Heart right ventricle (tissue), 16 donors: Measurements from ENCODE around the gene FARP1. TPM values are rescaled to one million over a fixed set of nuclear protein-coding genes. Genes with fewer than 3 reads are reported as not detected.
A peak's percentile ranks its signal among the peaks of the same experiment; 100 is the strongest.

Experiments used
- ATAC-seq, 8 donors: fragments of 200-7000 bp; cut with Tn5 transposase; one replicate each; pipeline ENCODE4 v1.9.1; 2020; ENCODE audit warnings: mild to moderate bottlenecking in 8 of 8, moderate library complexity in 8 of 8, moderate number of reproducible peaks in 1 of 8
- DNase-seq, 2 donors: peaks; one replicate each; pipeline ENCODE4 v3.0.0-alpha.2; 2020
- H3K27ac ChIP-seq, 10 donors: fragments of 200-600 bp; sonication (generic) in 2 of 10; one replicate each; pipeline versions ENCODE4 v1.5.0 to v1.8.0; 2020 to 2022; ENCODE audit warnings: mild to moderate bottlenecking in 3 of 10
- H3K27me3 ChIP-seq, 7 donors: fragments of 200-600 bp; one replicate each; pipeline ENCODE4 v1.8.0; 2021 to 2022; ENCODE audit warnings: mild to moderate bottlenecking in 2 of 7
- H3K36me3 ChIP-seq, 9 donors: fragments of 200-600 bp; sonication (generic) in 1 of 9; one replicate each; pipeline versions ENCODE4 v1.5.0 to v1.8.0; 2020 to 2022; ENCODE audit warnings: mild to moderate bottlenecking in 2 of 9
- H3K4me1 ChIP-seq, 9 donors: fragments of 200-600 bp; sonication (generic) in 1 of 9; one replicate each; pipeline versions ENCODE4 v1.5.0 to v1.8.0; 2020 to 2022; ENCODE audit warnings: mild to moderate bottlenecking in 4 of 9
- H3K4me3 ChIP-seq, 10 donors: fragments of 200-600 bp; sonication (generic) in 2 of 10; one replicate each; pipeline versions ENCODE4 v1.5.0 to v1.8.0; 2020 to 2022; ENCODE audit warnings: mild to moderate bottlenecking in 7 of 10, moderate library complexity in 2 of 10
- H3K9me3 ChIP-seq, 11 donors: fragments of 200-600 bp in 10 of 11; sonication (generic) in 2 of 11; one replicate each; pipeline versions ENCODE4 v1.5.0 to v1.8.0; 2013 to 2022; ENCODE audit warnings: mild to moderate bottlenecking in 2 of 11, control low read depth in 1 of 11, moderate library complexity in 1 of 11
- CTCF ChIP-seq, 9 donors: fragments of 200-600 bp; sonication (generic) in 2 of 9; IDR thresholded peaks; one replicate each; pipeline versions ENCODE4 v1.5.0 to v1.8.0; 2021 to 2022; ENCODE audit warnings: antibody characterized with exemption in 9 of 9, mild to moderate bottlenecking in 5 of 9, moderate library complexity in 1 of 9
- WGBS, 2 donors: extraction: QIAGEN DNeasy Blood & Tissue Kit; methylation state at CpG; one replicate each; pipeline ENCODE4 v1.1.7; 2013; ENCODE audit warnings: inconsistent platforms in 1 of 2; 5-methylcytosine and 5-hydroxymethylcytosine counted together
- intact Hi-C, 10 donors: fragments of 100-400 bp; cut with DNase I; formaldehyde crosslinking; loops; one replicate each; pipeline versions ENCODE4 v1.11.1 to v1.14.2; 2022
- polyA plus RNA-seq, 2 donors: library from polyadenylated mRNA; stranded (reverse); fragments of 200-250 nt; gene quantifications; one replicate each; pipeline ENCODE4 v1.2.3, GENCODE V29; 2013
- total RNA-seq, 10 donors: library from RNA; stranded (reverse); fragmentation: NEBNext Ultra II Directional in 3 of 10; extraction: Animal tissue kit (Norgen Biotek cat#: 25700) in 3 of 10; gene quantifications; one replicate each; pipeline versions ENCODE4 v1.2.1 to v1.2.4, GENCODE V29; 2021 to 2023
- donor health status: Arrhythmogenic right ventricular cardiomyopathy.
- donor health status: ischemic (EF 13 %, LVEDD 7.1; RV severe dilation, severe dysfunction).
- donor health status: healthy with polysubstance abuse.
- donor health status: DM: no; HTN: yes; CAD: no.
- donor health status: DM: no; HTN: no; CAD: no.
- donor health status: ischemic (EF 25% LVEDD 6.9; RV normal size, moderate dysfunction).
- donor health status: ischemic (EF 25% LVEDD 5.7; RV mildly dilated, moderate dysfunction).
- donor health status: healthy.
- donor health status: DM: yes; HTN: yes; CAD: no.
- donor health status: Ischemic cardiomyopathy.
- donor health status: ischemic (EF 35%, LVEDD 5.7; RV mildly dilated, moderate dysfunction).
- donor health status: nonischemic (EF 11% LVEDD 7.7; RV severe dilation, severe dysfunction).
- donor health status: DM: yes; HTN: yes; CAD: no.
- donor health status: PGD.
- donor health status: ischemic (EF 29% LVEDD 5.4; RV normal size, mild dysfunction).
- donor health status: nonischemic (EF 23%, LVEDD 6.1; RV moderate dilation, normal function).

The FARP1 gene
- total and polyA plus RNA-seq, 12 donors, result 6.9 to 72.9 (median 17.1) TPM

DNA sequence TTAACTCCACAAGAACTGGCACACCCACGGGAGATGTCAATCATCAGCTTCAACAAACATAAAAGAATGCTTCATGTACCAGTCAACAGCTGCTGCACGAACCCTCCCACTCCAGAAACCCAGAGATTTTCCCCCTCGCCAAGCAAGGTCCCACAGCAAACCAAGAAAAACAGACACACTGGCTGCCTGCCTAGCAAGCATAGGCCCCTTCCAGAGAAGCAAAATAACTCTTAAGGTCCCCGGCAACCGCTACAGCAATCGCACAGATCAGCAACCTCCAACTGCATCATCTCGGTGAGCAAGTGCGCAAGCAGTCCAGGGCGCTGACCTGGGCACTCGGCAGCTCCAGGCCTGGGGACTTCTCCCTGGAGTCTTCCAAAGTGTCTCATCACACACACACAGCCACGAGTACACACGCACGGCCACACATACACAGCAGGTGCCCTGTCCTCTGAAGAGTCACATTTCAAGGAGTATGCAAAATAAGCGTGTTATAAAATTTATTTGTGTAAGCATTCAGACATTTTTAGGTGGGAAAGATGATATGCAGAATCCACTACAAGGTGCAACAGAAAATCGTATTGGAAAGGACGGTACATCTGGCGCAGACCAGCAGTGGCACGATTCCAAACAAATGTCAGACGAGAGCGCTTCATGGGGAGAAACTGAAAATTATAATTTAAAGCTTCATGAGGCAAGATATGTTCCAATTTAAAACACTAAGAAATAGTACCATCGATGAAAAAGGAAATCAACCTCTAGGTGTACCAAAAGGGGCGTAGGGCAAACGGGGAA lies 309.0 kb downstream of the FARP1 start:
- Histone ChIP-seq H3K27me3 (no peaks in the 10 kb centered on the region), H3K4me1 (peaks cover 11 to 82% (median 59%) of the 10 kb centered on the region in 9 donors), H3K9me3 (no peaks in the 10 kb centered on the region), H3K4me3 (no peak overlapping the region), H3K27ac (peak overlapping the region in 3 of 10 donors; percentile 12 to 54 (median 53)), H3K36me3 (peaks cover 0 to 91% (median 12%) of the 10 kb centered on the region in 9 donors)
- WGBS, 2 donors, result 64 to 76% methylated on average over 23 of the region's 23 CpGs
- DNase-seq (peak in 1 of 2 donors; percentile 42), ATAC-seq (peak in 6 of 8 donors; percentile 2 to 53 (median 31))
- intact Hi-C loops, result loop anchor here in 5 of 10 donors (5.0 to 10.0 kb wide), 3 partner anchors 125 to 393 kb away; partner anchors contain the start of gene STK24 (in 3 of the 5)
- TF ChIP-seq CTCF (IDR thresholded peaks at IDR 0.05), result no peak

- Histone ChIP-seq H3K27me3 (no peaks in the 10 kb centered on the region), H3K36me3 (peaks cover 0 to 91% (median 15%) of the 10 kb centered on the region in 9 donors), H3K4me1 (peaks cover 11 to 83% (median 57%) of the 10 kb centered on the region in 9 donors), H3K4me3 (no peak overlapping the region), H3K27ac (peak overlapping the region in 2 of 10 donors; percentile 66 to 86), H3K9me3 (no peaks in the 10 kb centered on the region)
- intact Hi-C loops, result loop anchor here in 5 of 10 donors (5.0 to 10.0 kb wide), 3 partner anchors 124 to 392 kb away; partner anchors contain the start of gene STK24 (in 3 of the 5)
- TF ChIP-seq CTCF (IDR thresholded peaks at IDR 0.05), result no peak
- peak in 1 of 8 donors; percentile 30 for ATAC-seq
- 63 to 69% methylated on average over 15 of the region's 15 CpGs for WGBS, 2 donors
- DNase-seq, result no peak
Measured at GRCh38 chr13:98452851-98453843, 310.3 kb downstream of the FARP1 start.

DNA sequence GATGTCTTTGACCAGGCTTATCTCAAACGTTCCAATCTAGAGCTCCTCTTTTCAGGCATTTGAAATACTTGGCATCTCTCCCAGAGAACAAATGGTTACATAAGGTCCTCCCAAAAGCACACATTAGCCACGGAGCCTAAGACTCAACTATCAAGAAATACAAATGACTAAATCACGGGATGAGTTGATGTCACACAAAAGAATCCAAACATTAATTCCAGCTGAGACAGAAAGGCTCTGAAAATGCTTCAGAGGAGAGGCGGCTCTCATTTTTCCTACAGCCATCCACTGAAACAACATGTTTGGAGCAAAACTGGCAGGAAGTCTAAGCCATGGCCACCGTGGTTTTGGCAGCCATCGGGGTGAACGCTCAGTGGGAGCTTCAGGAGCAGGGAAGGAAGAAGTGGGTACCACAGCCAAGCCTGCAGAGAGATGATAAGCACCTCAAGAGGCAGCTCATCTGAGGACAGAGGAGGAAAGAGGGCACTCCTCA lies 311.5 kb downstream of the FARP1 start:
- no peak overlapping the region for H3K4me3 ChIP-seq
- intact Hi-C loops, result loop anchor here in 5 of 10 donors (5.0 to 10.0 kb wide), 3 partner anchors 123 to 390 kb away; partner anchors contain the start of gene STK24 (in 3 of the 5)
- ATAC-seq, result peak in 7 of 8 donors; percentile 45 to 83 (median 68)
- no peak for DNase-seq
- TF ChIP-seq CTCF (IDR thresholded peaks at IDR 0.05), result no peak
- H3K4me1 ChIP-seq, result peaks cover 11 to 71% (median 50%) of the 10 kb centered on the region in 9 donors
- H3K36me3 ChIP-seq, result peaks cover 0 to 93% (median 28%) of the 10 kb centered on the region in 9 donors
- WGBS, 2 donors, result 4 to 8% methylated on average over 7 of the region's 7 CpGs
- H3K9me3 ChIP-seq, result no peaks in the 10 kb centered on the region
- H3K27ac ChIP-seq, result peak overlapping the region in 9 of 10 donors; percentile 7 to 86 (median 66)
- no peaks in the 10 kb centered on the region for H3K27me3 ChIP-seq
